ENCODE measurements around the gene ACAN. TPM values are rescaled to one million over a fixed set of nuclear protein-coding genes. Genes with fewer than 3 reads are reported as not detected.

The ACAN gene
- total and polyA plus RNA-seq, 10 of the 15 experiments (the other 5 are each of a cell fraction or from before 2014, with no cell fraction given): not detected

GRCh38 chr15:88835646-88836045 is 32.4 kb downstream of the ACAN start:
- ATAC-seq: no peak
- no peak for FAIRE-seq
- DNase-seq (ENCODE audit: low read depth, low spot score): no peak
- no peak overlapping the region for H3K9ac ChIP-seq (ENCODE audit: control insufficient read depth, insufficient read depth, low read length)
- 2% methylated on average over 2 of the region's 2 CpGs for WGBS (ENCODE audit: insufficient coverage, insufficient replicate concordance, low lambda C conversion rate, missing lambda C conversion rate)
- H2AFZ ChIP-seq (ENCODE audit: control insufficient read depth, low read depth, low read length): no peak overlapping the region
- intact Hi-C loops (cut with micrococcal nuclease; ENCODE audit: unreplicated experiment) (loop anchor here (2.0 kb wide), 2 partner anchors 211 to 359 kb away; no protein-coding TSS in a partner anchor), in situ Hi-C loops (cut with MboI) (no loop called here)
- TF ChIP-seq RB1 (IDR thresholded peaks at IDR 0.05; ENCODE audit: borderline replicate concordance) (no peak), ATF3 (IDR thresholded peaks at IDR 0.05; ENCODE audit: borderline replicate concordance, extremely low read depth, low read depth, low read length) (no peak), JUND (IDR thresholded peaks at IDR 0.05; ENCODE audit: low read depth, low read length) (no peak), BACH1 (IDR thresholded peaks at IDR 0.05; ENCODE audit: borderline replicate concordance) (no peak), HDGF (IDR thresholded peaks at IDR 0.05) (no peak), GATAD2B (conservative IDR thresholded peaks at IDR 0.05; ENCODE audit: low read depth) (no peak)
- H3K4me3 ChIP-seq: no peak overlapping the region
- H3K4me1 ChIP-seq (ENCODE audit: control insufficient read depth, insufficient read depth, low read length): no peaks in the 10 kb centered on the region
- BruUV-seq (replicated peaks): no TSS peak
- no peak overlapping the region for H3K27ac ChIP-seq (ENCODE audit: control insufficient read depth, insufficient read depth)
- no peak overlapping the region for H3K4me2 ChIP-seq (ENCODE audit: control insufficient read depth, insufficient read depth)
- no peaks in the 10 kb centered on the region for H3K79me2 ChIP-seq (ENCODE audit: control insufficient read depth, insufficient read depth, low read length)
- no peaks in the 10 kb centered on the region; a peak in 1 of 4 replicates for H3K27me3 ChIP-seq (replicated peaks in 1 of 2; ENCODE audit: control insufficient read depth in 2 of 2, insufficient read depth in 2 of 2, low read length in 1 of 2)
- ChIA-PET SMC1A (ENCODE audit: uncharacterized antibody, unreplicated experiment) (interaction anchor here (3.3 kb wide), 1 partner anchor 211 kb away, joined by 22 read pairs; no protein-coding TSS in a partner anchor), POLR2A (no interaction called here), RAD21 (ENCODE audit: unreplicated experiment) (interaction anchor here (2.4 kb wide), 1 partner anchor 197 kb away, joined by 10 read pairs; the partner anchor contains the start of gene ISG20), CTCF (interaction anchor here (1.2 to 3.5 kb wide), 5 partner anchors 176 to 385 kb away, joined by 4 to 30 read pairs (median 5); no protein-coding TSS in a partner anchor)
- H3K36me3 ChIP-seq (ENCODE audit: control insufficient read depth in 2 of 2, insufficient read depth in 2 of 2, low read length in 1 of 2): no peaks in the 10 kb centered on the region
- H4K20me1 ChIP-seq (ENCODE audit: control insufficient read depth, insufficient read depth): no peaks in the 10 kb centered on the region
- H3K9me3 ChIP-seq (replicated peaks; ENCODE audit: control insufficient read depth, insufficient read depth, low read length): no peaks in the 10 kb centered on the region

DNA sequence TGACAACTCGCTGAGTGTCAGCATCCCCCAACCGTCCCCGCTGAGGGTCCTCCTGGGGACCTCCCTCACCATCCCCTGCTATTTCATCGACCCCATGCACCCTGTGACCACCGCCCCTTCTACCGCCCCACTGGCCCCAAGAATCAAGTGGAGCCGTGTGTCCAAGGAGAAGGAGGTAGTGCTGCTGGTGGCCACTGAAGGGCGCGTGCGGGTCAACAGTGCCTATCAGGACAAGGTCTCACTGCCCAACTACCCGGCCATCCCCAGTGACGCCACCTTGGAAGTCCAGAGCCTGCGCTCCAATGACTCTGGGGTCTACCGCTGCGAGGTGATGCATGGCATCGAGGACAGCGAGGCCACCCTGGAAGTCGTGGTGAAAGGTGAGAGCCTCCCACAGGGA is 35.4 kb downstream of the ACAN start:
- Histone ChIP-seq H3K36me3 (ENCODE audit: control insufficient read depth in 2 of 2, insufficient read depth in 2 of 2, low read length in 1 of 2) (no peaks in the 10 kb centered on the region), H3K4me3 (no peak overlapping the region), H3K4me1 (ENCODE audit: control insufficient read depth, insufficient read depth, low read length) (no peaks in the 10 kb centered on the region), H3K79me2 (ENCODE audit: control insufficient read depth, insufficient read depth, low read length) (no peaks in the 10 kb centered on the region), H3K27me3 (replicated peaks in 1 of 2; ENCODE audit: control insufficient read depth in 2 of 2, insufficient read depth in 2 of 2, low read length in 1 of 2) (no peaks in the 10 kb centered on the region; a peak in 1 of 4 replicates), H4K20me1 (ENCODE audit: control insufficient read depth, insufficient read depth) (no peaks in the 10 kb centered on the region), H2AFZ (ENCODE audit: control insufficient read depth, low read depth, low read length) (no peak overlapping the region), H3K9ac (ENCODE audit: control insufficient read depth, insufficient read depth, low read length) (no peak overlapping the region), H3K27ac (ENCODE audit: control insufficient read depth, insufficient read depth) (no peak overlapping the region), H3K9me3 (replicated peaks; ENCODE audit: control insufficient read depth, insufficient read depth, low read length) (no peaks in the 10 kb centered on the region), H3K4me2 (ENCODE audit: control insufficient read depth, insufficient read depth) (no peak overlapping the region)
- SMC1A ChIA-PET (ENCODE audit: uncharacterized antibody, unreplicated experiment): no interaction called here
- no peak for FAIRE-seq
- no peak for ATAC-seq
- CTCF ChIA-PET: no interaction called here
- DNase-seq (ENCODE audit: low read depth, low spot score): no peak
- POLR2A ChIA-PET: no interaction called here
- in situ Hi-C loops (cut with MboI) (no loop called here), intact Hi-C loops (cut with micrococcal nuclease; ENCODE audit: unreplicated experiment) (no loop called here)
- RAD21 ChIA-PET (ENCODE audit: unreplicated experiment): no interaction called here
- BruUV-seq (replicated peaks): no TSS peak
- 59% methylated on average over 18 of the region's 18 CpGs for WGBS (ENCODE audit: insufficient coverage, insufficient replicate concordance, low lambda C conversion rate, missing lambda C conversion rate)
- TF ChIP-seq BCL11A (IDR thresholded peaks at IDR 0.05; ENCODE audit: low read depth, low read length): no peak
- no peak for TF ChIP-seq NFXL1 (IDR thresholded peaks at IDR 0.05; ENCODE audit: borderline replicate concordance)
- TF ChIP-seq TCF3 (IDR thresholded peaks at IDR 0.05; ENCODE audit: borderline replicate concordance, insufficient read depth, low read depth, low read length): no peak
- TF ChIP-seq, protein P1, sequence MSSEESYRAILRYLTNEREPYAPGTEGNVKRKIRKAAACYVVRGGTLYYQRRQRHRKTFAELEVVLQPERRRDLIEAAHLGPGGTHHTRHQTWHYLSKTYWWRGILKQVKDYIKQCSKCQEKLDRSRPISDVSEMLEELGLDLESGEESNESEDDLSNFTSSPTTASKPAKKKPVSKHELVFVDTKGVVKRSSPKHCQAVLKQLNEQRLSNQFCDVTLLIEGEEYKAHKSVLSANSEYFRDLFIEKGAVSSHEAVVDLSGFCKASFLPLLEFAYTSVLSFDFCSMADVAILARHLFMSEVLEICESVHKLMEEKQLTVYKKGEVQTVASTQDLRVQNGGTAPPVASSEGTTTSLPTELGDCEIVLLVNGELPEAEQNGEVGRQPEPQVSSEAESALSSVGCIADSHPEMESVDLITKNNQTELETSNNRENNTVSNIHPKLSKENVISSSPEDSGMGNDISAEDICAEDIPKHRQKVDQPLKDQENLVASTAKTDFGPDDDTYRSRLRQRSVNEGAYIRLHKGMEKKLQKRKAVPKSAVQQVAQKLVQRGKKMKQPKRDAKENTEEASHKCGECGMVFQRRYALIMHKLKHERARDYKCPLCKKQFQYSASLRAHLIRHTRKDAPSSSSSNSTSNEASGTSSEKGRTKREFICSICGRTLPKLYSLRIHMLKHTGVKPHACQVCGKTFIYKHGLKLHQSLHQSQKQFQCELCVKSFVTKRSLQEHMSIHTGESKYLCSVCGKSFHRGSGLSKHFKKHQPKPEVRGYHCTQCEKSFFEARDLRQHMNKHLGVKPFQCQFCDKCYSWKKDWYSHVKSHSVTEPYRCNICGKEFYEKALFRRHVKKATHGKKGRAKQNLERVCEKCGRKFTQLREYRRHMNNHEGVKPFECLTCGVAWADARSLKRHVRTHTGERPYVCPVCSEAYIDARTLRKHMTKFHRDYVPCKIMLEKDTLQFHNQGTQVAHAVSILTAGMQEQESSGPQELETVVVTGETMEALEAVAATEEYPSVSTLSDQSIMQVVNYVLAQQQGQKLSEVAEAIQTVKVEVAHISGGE (CRISPR knock-in tag; IDR thresholded peaks at IDR 0.05): no peak
- no peak for TF ChIP-seq WRNIP1 (IDR thresholded peaks at IDR 0.05; ENCODE audit: borderline replicate concordance, low read depth, low read length)
- no peak for TF ChIP-seq SIX5 (IDR thresholded peaks at IDR 0.05; ENCODE audit: low read depth, low read length, severe bottlenecking)
- TF ChIP-seq HCFC1 (IDR thresholded peaks at IDR 0.05; ENCODE audit: low read length): no peak
- TF ChIP-seq IRF5 (IDR thresholded peaks at IDR 0.05; ENCODE audit: borderline replicate concordance): no peak

All from GM12878 (cell line).